C4-2B (cell line): ENCODE measurements around the gene PIK3R6.

ENCODE experiments used
- ZFX ChIP-seq: fragments of 450-650 bp; IDR thresholded peaks from 2 replicates; pipeline ENCODE4 v1.6.1; 2017
- TF ChIP-seq, protein P1 (sequence below): fragments of 450-650 bp; conservative IDR thresholded peaks from 2 replicates; pipeline ENCODE4 v1.5.1; 2017; ENCODE audit warnings: mild to moderate bottlenecking

DNA sequence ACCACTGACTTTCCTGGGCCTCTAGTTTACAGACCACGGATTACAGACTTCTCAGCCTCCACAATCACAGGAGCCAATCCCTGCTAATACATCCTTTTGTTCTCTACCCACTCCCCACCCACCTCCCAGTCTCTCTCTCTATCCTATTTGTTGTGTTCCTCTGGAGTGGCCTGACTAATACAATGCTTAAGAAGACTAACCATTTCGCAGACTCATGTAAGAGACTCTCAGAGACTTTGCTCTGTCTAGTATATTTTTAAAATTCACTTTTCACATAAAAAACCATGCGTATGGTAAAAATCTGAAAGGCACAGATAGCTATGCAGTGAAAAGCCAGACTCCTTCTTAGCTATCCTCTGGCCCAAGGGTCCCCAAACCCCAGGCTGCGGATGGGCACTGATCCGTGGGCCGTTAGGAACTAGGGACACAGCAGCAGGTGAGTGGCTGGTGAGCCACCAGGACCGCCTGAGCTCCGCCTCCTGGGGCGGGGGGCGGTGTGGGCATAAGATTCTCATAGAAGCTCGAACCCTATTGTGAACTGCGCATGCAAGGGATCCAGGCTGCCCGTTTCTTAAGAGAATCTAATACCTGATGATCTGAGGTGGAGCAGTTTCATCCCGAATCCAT, 7.6 kb downstream of the PIK3R6 start:
- TF ChIP-seq, protein P1, sequence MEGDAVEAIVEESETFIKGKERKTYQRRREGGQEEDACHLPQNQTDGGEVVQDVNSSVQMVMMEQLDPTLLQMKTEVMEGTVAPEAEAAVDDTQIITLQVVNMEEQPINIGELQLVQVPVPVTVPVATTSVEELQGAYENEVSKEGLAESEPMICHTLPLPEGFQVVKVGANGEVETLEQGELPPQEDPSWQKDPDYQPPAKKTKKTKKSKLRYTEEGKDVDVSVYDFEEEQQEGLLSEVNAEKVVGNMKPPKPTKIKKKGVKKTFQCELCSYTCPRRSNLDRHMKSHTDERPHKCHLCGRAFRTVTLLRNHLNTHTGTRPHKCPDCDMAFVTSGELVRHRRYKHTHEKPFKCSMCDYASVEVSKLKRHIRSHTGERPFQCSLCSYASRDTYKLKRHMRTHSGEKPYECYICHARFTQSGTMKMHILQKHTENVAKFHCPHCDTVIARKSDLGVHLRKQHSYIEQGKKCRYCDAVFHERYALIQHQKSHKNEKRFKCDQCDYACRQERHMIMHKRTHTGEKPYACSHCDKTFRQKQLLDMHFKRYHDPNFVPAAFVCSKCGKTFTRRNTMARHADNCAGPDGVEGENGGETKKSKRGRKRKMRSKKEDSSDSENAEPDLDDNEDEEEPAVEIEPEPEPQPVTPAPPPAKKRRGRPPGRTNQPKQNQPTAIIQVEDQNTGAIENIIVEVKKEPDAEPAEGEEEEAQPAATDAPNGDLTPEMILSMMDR, result no peak
- no peak for TF ChIP-seq ZFX
